IMR-90 (cell line): ENCODE measurements around the gene FSTL5. TPM values are rescaled to one million over a fixed set of nuclear protein-coding genes. Genes with fewer than 3 reads are reported as not detected.

Source experiments
- ATAC-seq: fragments of 200-7000 bp; cut with Tn5 transposase; 2 replicates; pipeline ENCODE4 v1.9.1; 2020; ENCODE audit warnings: low read depth, mild to moderate bottlenecking, moderate library complexity
- BruUV-seq: library from RNA; stranded (reverse); fragments of 400-500 nt; replicated peaks from 2 replicates; lab custom pipeline; 2021; lab: Mats Ljungman, UMichigan
- CTCF ChIA-PET: fragments of 300-600 bp; formaldehyde crosslinking; extraction: SDS; loops from one replicate; lab custom pipeline; 2021; ENCODE audit warnings: antibody characterized with exemption; lab: Yijun Ruan, JAX
- POLR2A ChIA-PET: fragments of 300-600 bp; sonication (Branson Sonifier 250); formaldehyde crosslinking; loops from one replicate; lab custom pipeline; 2022; ENCODE audit warnings: antibody characterized with exemption; ENCODE audit not compliant: unreplicated experiment; lab: Charles Lee
- DNase-seq: peaks from one replicate; pipeline ENCODE4 v3.0.0; 2013
- H2AFZ ChIP-seq: replicated peaks from 2 replicates; pipeline ENCODE3; 2013; ENCODE audit warnings: low read length, mild to moderate bottlenecking; ENCODE audit not compliant: poor library complexity
- H2AK5ac ChIP-seq: 2 replicates; pipeline ENCODE4 v1.6.1; 2013; ENCODE audit warnings: low read depth, low read length, inconsistent platforms
- H2AK9ac ChIP-seq: replicated peaks from 2 replicates; pipeline ENCODE3; 2013; ENCODE audit warnings: mild to moderate bottlenecking, low read depth, low read length, moderate library complexity; ENCODE audit not compliant: poor library complexity
- H2BK120ac ChIP-seq: 2 replicates; pipeline ENCODE4 v1.6.1; 2013; ENCODE audit warnings: low read depth, low read length, inconsistent platforms
- H2BK15ac ChIP-seq: 3 replicates; pipeline ENCODE4 v1.6.1; 2013; ENCODE audit warnings: low read depth, low read length, inconsistent platforms
- H2BK20ac ChIP-seq: 2 replicates; pipeline ENCODE4 v1.6.1; 2013; ENCODE audit warnings: low read depth, mild to moderate bottlenecking, inconsistent platforms, low read length, moderate library complexity
- H2BK5ac ChIP-seq: 2 replicates; pipeline ENCODE4 v1.6.1; 2013; ENCODE audit warnings: mild to moderate bottlenecking, low read depth, low read length, inconsistent platforms; ENCODE audit not compliant: poor library complexity, severe bottlenecking
- H3K14ac ChIP-seq: replicated peaks from 2 replicates; pipeline ENCODE4 v1.6.1; 2013; ENCODE audit warnings: low read depth, low read length, inconsistent platforms
- H3K18ac ChIP-seq: 2 replicates; pipeline ENCODE4 v1.6.1; 2013; ENCODE audit warnings: low read depth, low read length, control low read depth
- H3K23ac ChIP-seq: 2 replicates; pipeline ENCODE4 v1.6.1; 2013; ENCODE audit warnings: low read depth, low read length, inconsistent platforms
- H3K27ac ChIP-seq: 2 replicates; pipeline ENCODE4 v1.5.1; 2013; ENCODE audit warnings: mild to moderate bottlenecking, control low read depth, low read length; ENCODE audit not compliant: insufficient read depth
- H3K27me3 ChIP-seq: 2 replicates; pipeline ENCODE4 v1.6.1; 2013; ENCODE audit warnings: low read length; ENCODE audit not compliant: control insufficient read depth, insufficient read depth
- H3K36me3 ChIP-seq: 2 replicates; pipeline ENCODE4 v1.6.1; 2013; ENCODE audit warnings: low read length, mixed read lengths; ENCODE audit not compliant: control insufficient read depth, insufficient read depth
- H3K4ac ChIP-seq: 2 replicates; pipeline ENCODE4 v1.6.1; 2013; ENCODE audit warnings: low read depth, low read length, inconsistent platforms
- H3K4me1 ChIP-seq: 2 replicates; pipeline ENCODE4 v1.6.1; 2013; ENCODE audit warnings: low read length, mixed read lengths; ENCODE audit not compliant: control insufficient read depth, insufficient read depth
- H3K4me2 ChIP-seq: 2 replicates; pipeline ENCODE4 v1.6.1; 2013; ENCODE audit warnings: low read depth, mild to moderate bottlenecking, control low read depth, low read length, moderate library complexity
- H3K4me3 ChIP-seq: 2 replicates; pipeline ENCODE4 v1.5.1; 2013; ENCODE audit warnings: low read depth, mild to moderate bottlenecking, control low read depth, low read length, moderate library complexity; ENCODE audit not compliant: insufficient read depth
- H3K56ac ChIP-seq: 2 replicates; pipeline ENCODE4 v1.6.1; 2013; ENCODE audit warnings: low read length, inconsistent platforms; ENCODE audit not compliant: insufficient read depth; ENCODE audit errors: extremely low read depth
- H3K79me1 ChIP-seq, 2 experiments: 2 replicates each; pipeline ENCODE4 v1.6.1; 2013; ENCODE audit warnings: low read length in 2 of 2, inconsistent platforms in 1 of 2, low read depth in 1 of 2
- H3K9ac ChIP-seq: 2 replicates; pipeline ENCODE4 v1.6.1; 2013; ENCODE audit warnings: low read depth, low read length, control low read depth
- H3K9me1 ChIP-seq: 2 replicates; pipeline ENCODE4 v1.6.1; 2013; ENCODE audit warnings: low read length, inconsistent platforms; ENCODE audit not compliant: insufficient read depth
- H3K9me3 ChIP-seq: 2 replicates; pipeline ENCODE4 v1.6.1; 2013; ENCODE audit warnings: low read length; ENCODE audit not compliant: control insufficient read depth, insufficient read depth
- H4K20me1 ChIP-seq: 2 replicates; pipeline ENCODE4 v1.6.1; 2013; ENCODE audit warnings: low read length, inconsistent platforms; ENCODE audit not compliant: insufficient read depth
- H4K5ac ChIP-seq: 2 replicates; pipeline ENCODE4 v1.6.1; 2013; ENCODE audit warnings: mild to moderate bottlenecking, low read depth, low read length, control low read depth
- H4K8ac ChIP-seq, 2 experiments: 2 replicates each; pipeline ENCODE4 v1.6.1; 2013; ENCODE audit warnings: low read depth in 2 of 2, low read length in 2 of 2, control low read depth in 1 of 2, inconsistent platforms in 1 of 2
- H4K91ac ChIP-seq: 2 replicates; pipeline ENCODE4 v1.6.1; 2013; ENCODE audit warnings: low read depth, low read length, inconsistent platforms; ENCODE audit not compliant: insufficient read depth
- BHLHE40 ChIP-seq: fragments of 150-350 bp; IDR thresholded peaks from 2 replicates; pipeline ENCODE4 v1.6.1; 2016; ENCODE audit warnings: mild to moderate bottlenecking, low read depth, low read length
- CHD1 ChIP-seq: IDR thresholded peaks from 2 replicates; pipeline ENCODE4 v1.6.1; 2012; ENCODE audit warnings: low read depth, low read length, improper control_type of control experiment
- CTCF ChIP-seq: conservative IDR thresholded peaks from 2 replicates; pipeline ENCODE4 v1.5.1; 2012; ENCODE audit warnings: mild to moderate bottlenecking, low read depth, low read length, improper control_type of control experiment
- ELK1 ChIP-seq: fragments of 150-350 bp; IDR thresholded peaks from 2 replicates; pipeline ENCODE4 v1.6.1; 2016; ENCODE audit warnings: low read depth, mild to moderate bottlenecking, low read length, moderate library complexity, borderline replicate concordance
- FOS ChIP-seq: fragments of 150-350 bp; IDR thresholded peaks from 2 replicates; pipeline ENCODE4 v1.6.1; 2016; ENCODE audit warnings: low read depth, low read length
- MAFK ChIP-seq: IDR thresholded peaks from 2 replicates; pipeline ENCODE4 v1.6.1; 2012; ENCODE audit warnings: low read depth, low read length, improper control_type of control experiment
- MAZ ChIP-seq: IDR thresholded peaks from 2 replicates; pipeline ENCODE4 v1.6.1; 2012; ENCODE audit warnings: low read depth, mild to moderate bottlenecking, low read length, improper control_type of control experiment, moderate library complexity, borderline replicate concordance
- MXI1 ChIP-seq: IDR thresholded peaks from 2 replicates; pipeline ENCODE4 v1.6.1; 2012; ENCODE audit warnings: low read depth, mild to moderate bottlenecking, low read length, moderate library complexity, borderline replicate concordance
- NFE2L2 ChIP-seq: fragments of 150-350 bp; IDR thresholded peaks from 2 replicates; pipeline ENCODE4 v1.6.1; 2016; ENCODE audit warnings: low read depth, mild to moderate bottlenecking, low read length
- POLR2A ChIP-seq: IDR thresholded peaks from 2 replicates; pipeline ENCODE4 v1.6.1; 2012; ENCODE audit warnings: mild to moderate bottlenecking, low read depth, low read length
- RAD21 ChIP-seq: IDR thresholded peaks from 2 replicates; pipeline ENCODE4 v1.6.1; 2012; ENCODE audit warnings: low read length, improper control_type of control experiment
- RFX5 ChIP-seq: IDR thresholded peaks from 2 replicates; pipeline ENCODE4 v1.8.0; 2012; ENCODE audit warnings: low read depth, mild to moderate bottlenecking, low read length, moderate library complexity
- SMC3 ChIP-seq: fragments of 150-350 bp; IDR thresholded peaks from 2 replicates; pipeline ENCODE4 v1.6.1; 2016; ENCODE audit warnings: low read depth, mild to moderate bottlenecking, antibody characterized with exemption, low read length, moderate library complexity
- USF2 ChIP-seq: fragments of 150-350 bp; IDR thresholded peaks from 2 replicates; pipeline ENCODE4 v1.6.1; 2017; ENCODE audit warnings: mild to moderate bottlenecking, antibody characterized with exemption, low read length, low read depth
- WGBS, 2 experiments: methylation state at CpG; one replicate each; pipeline versions ENCODE4 v1.1.5 to v1.1.7; 2013; ENCODE audit warnings: missing lambda C conversion rate in 2 of 2; ENCODE audit not compliant: insufficient read length in 1 of 2; ENCODE audit errors: extremely low coverage in 2 of 2; 5-methylcytosine and 5-hydroxymethylcytosine counted together
- dilution Hi-C: fragments of 300-500 bp; cut with HindIII; formaldehyde crosslinking; loops from one replicate; pipeline ENCODE4 v1.14.3; 2018; ENCODE audit warnings: low sequenced_read_pairs; ENCODE audit not compliant: unreplicated experiment
- in situ Hi-C: fragments of 300-500 bp; cut with MboI; formaldehyde crosslinking; loops from 3 replicates; pipeline ENCODE4 v1.14.3; 2019; ENCODE audit warnings: low sequenced_read_pairs, inconsistent platforms, mixed read lengths
- intact Hi-C: fragments of 100-400 bp; cut with micrococcal nuclease; formaldehyde crosslinking; loops from 2 replicates; pipeline ENCODE4 v1.10.0; 2022
- polyA plus RNA-seq, 3 experiments: library from polyadenylated mRNA; depleted of rRNA; stranded (reverse); fragments of >200 nt; gene quantifications; 2 replicates each; pipeline ENCODE4 v1.2.3, GENCODE V29; 2012; ENCODE audit warnings: low replicate concordance in 1 of 3
- total RNA-seq: library from RNA; depleted of rRNA; stranded (reverse); fragments of >200 nt; gene quantifications from 2 replicates; pipeline ENCODE4 v1.2.3, GENCODE V29; 2012

Gene FSTL5
- total and polyA plus RNA-seq, 2 of the 4 experiments (the other 2 are of a cell fraction): under 0.01 TPM; not detected in 1

- TF ChIP-seq RAD21 (no peak), CHD1 (no peak), USF2 (no peak), CTCF (no peak), BHLHE40 (no peak), MAFK (no peak), NFE2L2 (no peak), MXI1 (no peak), ELK1 (no peak), MAZ (no peak), POLR2A (no peak), RFX5 (no peak), FOS (no peak), SMC3 (no peak)
- H3K27ac ChIP-seq: no peak overlapping the region
These were observed 658.7 kb downstream of the FSTL5 start for GRCh38 chr4:161505141-161505540.

More at GRCh38 chr4:161505141-161505540, 658.7 kb downstream of the FSTL5 start:
- Histone ChIP-seq H3K56ac (no peak overlapping the region), H3K79me1 (no peaks in the 10 kb centered on the region), H2AK9ac (no peak overlapping the region), H2AFZ (no peak overlapping the region), H3K4me2 (no peak overlapping the region), H2BK15ac (no peak overlapping the region), H3K14ac (no peak overlapping the region), H2BK20ac (no peak overlapping the region), H3K9me1 (no peaks in the 10 kb centered on the region), H3K27me3 (no peaks in the 10 kb centered on the region), H2BK120ac (no peak overlapping the region), H4K8ac (no peak overlapping the region), H3K9me3 (no peaks in the 10 kb centered on the region), H2AK5ac (no peak overlapping the region), H2BK5ac (no peak overlapping the region), H4K91ac (no peak overlapping the region), H3K23ac (no peak overlapping the region), H3K4ac (no peak overlapping the region), H4K5ac (no peak overlapping the region), H3K36me3 (no peaks in the 10 kb centered on the region), H3K4me1 (no peaks in the 10 kb centered on the region), H3K18ac (no peak overlapping the region), H4K20me1 (no peaks in the 10 kb centered on the region), H3K4me3 (no peak overlapping the region), H3K9ac (no peak overlapping the region)
- in situ Hi-C loops (no loop called here), dilution Hi-C loops (no loop called here), intact Hi-C loops (no loop called here)
- BruUV-seq: no TSS peak
- DNase-seq: no peak
- no CpG with 5 or more reads among the region's 3 CpGs for WGBS, 2 experiments
- CTCF ChIA-PET: no interaction called here
- POLR2A ChIA-PET: no interaction called here
- ATAC-seq: no peak
